Sigmoid colon (tissue), 7 donors: Measurements from ENCODE around the gene SLC9B1. TPM values are rescaled to one million over a fixed set of nuclear protein-coding genes. Genes with fewer than 3 reads are reported as not detected.

Experiments used
- DNase-seq: peaks from one replicate; pipeline ENCODE4 v3.0.0-alpha.2; 2019
- H3K27ac ChIP-seq, 4 donors: fragments of 200-600 bp; sonication (generic); one replicate each; pipeline ENCODE4 v1.5.1; 2016 to 2019; ENCODE audit warnings: mild to moderate bottlenecking in 1 of 4
- H3K27me3 ChIP-seq, 3 donors: fragments of 200-600 bp; sonication (generic); one replicate each; pipeline ENCODE4 v1.5.1; 2019; ENCODE audit warnings: mild to moderate bottlenecking in 1 of 3
- H3K36me3 ChIP-seq, 4 donors: fragments of 200-600 bp; sonication (generic); one replicate each; pipeline ENCODE4 v1.5.1; 2016 to 2019
- H3K4me1 ChIP-seq, 4 donors: fragments of 200-600 bp; sonication (generic); one replicate each; pipeline ENCODE4 v1.5.1; 2017 to 2019
- H3K4me3 ChIP-seq, 4 donors: fragments of 200-600 bp; sonication (generic); one replicate each; pipeline ENCODE4 v1.5.1; 2017 to 2019; ENCODE audit warnings: mild to moderate bottlenecking in 2 of 4, moderate library complexity in 1 of 4
- H3K9me3 ChIP-seq, 4 donors: fragments of 200-600 bp in 3 of 4; sonication (generic) in 3 of 4; one replicate each; pipeline versions ENCODE4 v1.5.1 to v1.6.1; 2013 to 2019
- EP300 ChIP-seq, 4 donors: sonication (generic); formaldehyde crosslinking; IDR thresholded peaks; one replicate each; pipeline ENCODE4 v1.6.1; 2017; ENCODE audit warnings: antibody characterized with exemption in 4 of 4
- POLR2A ChIP-seq, 2 donors: fragments of 450-650 bp; IDR thresholded peaks; one replicate each; pipeline ENCODE4 v1.6.1; 2016; ENCODE audit warnings: antibody characterized with exemption in 2 of 2, mild to moderate bottlenecking in 2 of 2, moderate library complexity in 2 of 2
- POLR2AphosphoS5 ChIP-seq, 4 donors: sonication (generic); formaldehyde crosslinking; IDR thresholded peaks; one replicate each; pipeline ENCODE4 v1.6.1; 2017; ENCODE audit warnings: antibody characterized with exemption in 4 of 4
- WGBS, 2 donors: extraction: QIAGEN DNeasy Blood & Tissue Kit; methylation state at CpG; one replicate each; pipeline ENCODE4 v1.1.7; 2013; 5-methylcytosine and 5-hydroxymethylcytosine counted together
- intact Hi-C: fragments of 100-400 bp; cut with DNase I; formaldehyde crosslinking; loops from one replicate; pipeline ENCODE4 v1.15.1; 2023
- polyA plus RNA-seq, 3 donors: library from polyadenylated mRNA; stranded (reverse); fragments of 200-250 nt; gene quantifications; one replicate each; pipeline ENCODE4 v1.2.3, GENCODE V29; 2013
- total RNA-seq, 4 donors: library from RNA; depleted of rRNA; stranded (reverse); fragments of >200 nt; gene quantifications; one replicate each; pipeline ENCODE4 v1.1.0, GENCODE V29; 2016
- TF ChIP-seq, protein P1 (sequence below), 4 experiments: fragments of 450-650 bp in 3 of 4; fragments of 200-600 bp in 1 of 4; IDR thresholded peaks; one replicate each; pipeline ENCODE4 v1.5.1; 2016 to 2019; ENCODE audit warnings: antibody characterized with exemption in 4 of 4, mild to moderate bottlenecking in 3 of 4, moderate library complexity in 2 of 4
- donor health status: healthy with polysubstance abuse.
- donor health status: Bipolar disorder and iron deficiency.
- donor health status: healthy.

Gene SLC9B1
- total and polyA plus RNA-seq, 7 donors: 0.50 to 3.9 (median 1.0) TPM; not detected in 3

- Histone ChIP-seq H3K9me3 (peaks cover 0 to 3% (median 0%) of the 10 kb centered on the region in 4 donors), H3K27ac (no peak overlapping the region), H3K36me3 (peaks cover 0 to 9% (median 0%) of the 10 kb centered on the region in 4 donors), H3K27me3 (no peaks in the 10 kb centered on the region), H3K4me3 (no peak overlapping the region), H3K4me1 (peaks cover 0 to 24% (median 12%) of the 10 kb centered on the region in 4 donors)
- WGBS, 2 donors: 61 to 69% methylated on average over 2 of the region's 2 CpGs
- TF ChIP-seq, protein P1, sequence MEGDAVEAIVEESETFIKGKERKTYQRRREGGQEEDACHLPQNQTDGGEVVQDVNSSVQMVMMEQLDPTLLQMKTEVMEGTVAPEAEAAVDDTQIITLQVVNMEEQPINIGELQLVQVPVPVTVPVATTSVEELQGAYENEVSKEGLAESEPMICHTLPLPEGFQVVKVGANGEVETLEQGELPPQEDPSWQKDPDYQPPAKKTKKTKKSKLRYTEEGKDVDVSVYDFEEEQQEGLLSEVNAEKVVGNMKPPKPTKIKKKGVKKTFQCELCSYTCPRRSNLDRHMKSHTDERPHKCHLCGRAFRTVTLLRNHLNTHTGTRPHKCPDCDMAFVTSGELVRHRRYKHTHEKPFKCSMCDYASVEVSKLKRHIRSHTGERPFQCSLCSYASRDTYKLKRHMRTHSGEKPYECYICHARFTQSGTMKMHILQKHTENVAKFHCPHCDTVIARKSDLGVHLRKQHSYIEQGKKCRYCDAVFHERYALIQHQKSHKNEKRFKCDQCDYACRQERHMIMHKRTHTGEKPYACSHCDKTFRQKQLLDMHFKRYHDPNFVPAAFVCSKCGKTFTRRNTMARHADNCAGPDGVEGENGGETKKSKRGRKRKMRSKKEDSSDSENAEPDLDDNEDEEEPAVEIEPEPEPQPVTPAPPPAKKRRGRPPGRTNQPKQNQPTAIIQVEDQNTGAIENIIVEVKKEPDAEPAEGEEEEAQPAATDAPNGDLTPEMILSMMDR (IDR thresholded peaks at IDR 0.05): no peak
- TF ChIP-seq POLR2A (IDR thresholded peaks at IDR 0.05): no peak
- TF ChIP-seq EP300 (IDR thresholded peaks at IDR 0.05): no peak
- TF ChIP-seq POLR2AphosphoS5 (IDR thresholded peaks at IDR 0.05): no peak
- no peak for DNase-seq
- intact Hi-C loops: no loop called here
Measured at GRCh38 chr4:102871772-102872171, 147.7 kb downstream of the SLC9B1 start.

GRCh38 chr4:102869569-102870197, 149.8 kb downstream of the SLC9B1 start:
- H3K9me3 ChIP-seq: no peaks in the 10 kb centered on the region
- DNase-seq: no peak
- 3 to 8% methylated on average over 19 of the region's 19 CpGs for WGBS, 2 donors
- H3K27ac ChIP-seq: peak overlapping the region; percentile 90 to 98 (median 94)
- H3K27me3 ChIP-seq: no peaks in the 10 kb centered on the region
- TF ChIP-seq POLR2A (IDR thresholded peaks at IDR 0.05) (no peak), POLR2AphosphoS5 (IDR thresholded peaks at IDR 0.05) (no peak), EP300 (IDR thresholded peaks at IDR 0.05) (no peak)
- TF ChIP-seq, protein P1 (IDR thresholded peaks at IDR 0.05): no peak
- H3K36me3 ChIP-seq: peaks cover 0 to 4% (median 0%) of the 10 kb centered on the region in 4 donors
- peak overlapping the region; percentile 55 to 69 (median 67) for H3K4me3 ChIP-seq
- intact Hi-C loops: loop anchor here (1.0 to 10.0 kb wide), 6 partner anchors 42 to 367 kb away; partner anchors contain the start of genes CENPE, MANBA, NFKB1 and SLC9B1
- H3K4me1 ChIP-seq: peaks cover 0 to 24% (median 12%) of the 10 kb centered on the region in 4 donors

- intact Hi-C loops: loop anchor here (1.0 to 10.0 kb wide), 6 partner anchors 42 to 367 kb away; partner anchors contain the start of genes CENPE, MANBA, NFKB1 and SLC9B1
- peak; percentile 96 for DNase-seq
- WGBS, 2 donors: 0% methylated on average over 71 of the region's 71 CpGs
- Histone ChIP-seq H3K4me3 (peak within 1 kb of the TSS; percentile 55 to 69 (median 67)), H3K27me3 (no peaks in the 10 kb centered on the region), H3K4me1 (peaks cover 0 to 24% (median 12%) of the 10 kb centered on the region in 4 donors), H3K27ac (peak within 1 kb of the TSS; percentile 90 to 98 (median 94)), H3K36me3 (no peaks in the 10 kb centered on the region), H3K9me3 (no peaks in the 10 kb centered on the region)
- TF ChIP-seq POLR2AphosphoS5 (IDR thresholded peaks at IDR 0.05): peak; percentile 91 to 97 (median 94)
- peak in 1 of 4 donors; percentile 41 for TF ChIP-seq EP300 (IDR thresholded peaks at IDR 0.05)
- peak; percentile 80 to 88 for TF ChIP-seq POLR2A (IDR thresholded peaks at IDR 0.05)
- TF ChIP-seq, protein P1 (IDR thresholded peaks at IDR 0.05): no peak
Measured at GRCh38 chr4:102868781-102869568, 150.5 kb downstream of the SLC9B1 start, which contains the start of gene CISD2. TSS of gene CISD2 (plus strand) at chr4:102868992. CDS start at chr4:102869085, 93 bp downstream.

DNA sequence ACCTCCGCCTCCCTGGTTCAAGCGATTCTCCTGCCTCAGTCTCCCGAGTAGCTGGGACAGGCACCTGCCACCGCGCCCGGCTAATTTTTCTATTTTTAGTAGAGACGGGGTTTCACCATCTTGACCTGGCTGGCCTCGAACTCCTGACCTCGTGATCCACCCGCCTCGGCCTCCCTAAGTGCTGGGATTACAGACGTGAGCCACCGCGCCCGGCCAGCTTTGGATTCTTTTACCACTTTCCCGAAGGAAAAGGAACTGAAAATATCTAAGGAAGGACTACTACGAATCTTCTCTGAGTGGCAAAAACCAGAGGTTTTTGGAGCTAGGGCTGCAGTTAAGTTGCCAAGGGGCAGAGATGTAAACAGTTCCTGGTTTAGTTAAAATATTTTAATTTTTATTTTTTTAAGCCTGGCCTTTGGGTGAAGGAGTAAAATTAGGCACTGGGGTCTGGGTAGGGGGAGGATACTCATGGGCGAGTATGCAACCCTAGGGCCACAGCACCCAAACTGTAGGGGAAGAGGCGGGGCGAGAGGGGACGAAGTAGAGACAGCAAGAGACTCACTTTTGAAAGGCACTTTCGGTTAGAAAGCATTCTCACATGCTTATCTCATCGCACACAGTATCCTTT, 151.2 kb downstream of the SLC9B1 start:
- intact Hi-C loops: loop anchor here (2.0 to 10.0 kb wide), 5 partner anchors 107 to 366 kb away; partner anchors contain the start of genes CENPE, MANBA, NFKB1 and SLC9B1
- Histone ChIP-seq H3K4me1 (peaks cover 0 to 24% (median 12%) of the 10 kb centered on the region in 4 donors), H3K9me3 (no peaks in the 10 kb centered on the region), H3K27me3 (no peaks in the 10 kb centered on the region), H3K36me3 (no peaks in the 10 kb centered on the region), H3K27ac (peak overlapping the region; percentile 90 to 98 (median 94)), H3K4me3 (peak overlapping the region; percentile 55 to 69 (median 67))
- whole genome bisulfite sequencing, 2 donors: 10 to 14% methylated on average over 23 of the region's 23 CpGs
- DNase-seq: peak; percentile 66
- peak in 1 of 2 donors; percentile 40 for TF ChIP-seq POLR2A (IDR thresholded peaks at IDR 0.05)
- no peak for TF ChIP-seq POLR2AphosphoS5 (IDR thresholded peaks at IDR 0.05)
